AG04450 (cell line): ENCODE results near the gene COASY. TPM values are rescaled to one million over a fixed set of nuclear protein-coding genes. Genes with fewer than 3 reads are reported as not detected.

Experiments
- CTCF ChIA-PET: fragments of 300-600, 350-600 bp; formaldehyde crosslinking; extraction: SDS; loops from one replicate; lab custom pipeline; 2022; ENCODE audit warnings: antibody characterized with exemption, inconsistent platforms; lab: Charles Lee
- POLR2A ChIA-PET: fragments of 350-600 bp; formaldehyde crosslinking; extraction: SDS; loops from one replicate; lab custom pipeline; 2021; ENCODE audit warnings: antibody characterized with exemption, inconsistent platforms; lab: Yijun Ruan, JAX
- DNase-seq: peaks from one replicate; pipeline ENCODE4 v3.0.0-alpha.2; 2011; ENCODE audit warnings: low read depth, low spot score
- H3K27ac ChIP-seq: one replicate; pipeline ENCODE4 v1.5.1; 2012; ENCODE audit warnings: low read depth, low read length, control low read depth
- H3K27me3 ChIP-seq: one replicate; pipeline ENCODE4 v1.6.0; 2012; ENCODE audit warnings: low read length; ENCODE audit not compliant: control insufficient read depth, insufficient read depth
- H3K4me3 ChIP-seq: 2 replicates; pipeline ENCODE4 v1.5.1; 2011; ENCODE audit warnings: mild to moderate bottlenecking, low read depth, low read length, control low read depth
- H3K9me3 ChIP-seq: 2 replicates; pipeline ENCODE4 v1.5.1; 2012; ENCODE audit warnings: low read length; ENCODE audit not compliant: control insufficient read depth, insufficient read depth
- CTCF ChIP-seq: IDR thresholded peaks from 2 replicates; pipeline ENCODE4 v1.5.1; 2011; ENCODE audit warnings: low read depth, low read length, control low read depth, inconsistent platforms
- polyA plus RNA-seq: library from polyadenylated mRNA; depleted of rRNA; stranded (reverse); fragments of >200 nt; gene quantifications from 2 replicates; pipeline ENCODE4 v1.2.3, GENCODE V29; 2011

The COASY gene
- polyA plus RNA-seq, 1 experiment, result 29.4 TPM

- no peaks in the 10 kb centered on the region for H3K9me3 ChIP-seq
- ChIA-PET POLR2A (no interaction called here), CTCF (interaction anchor here (0.5 kb wide), 1 partner anchor 114 kb away, joined by 3 read pairs; no protein-coding TSS in a partner anchor)
- DNase-seq, result no peak
- H3K27me3 ChIP-seq, result no peaks in the 10 kb centered on the region
- H3K27ac ChIP-seq, result no peak overlapping the region
- H3K4me3 ChIP-seq, result no peak overlapping the region
- no peak for TF ChIP-seq CTCF
Measured at GRCh38 chr17:42529061-42529460, 32.9 kb upstream of the COASY start.

- Histone ChIP-seq H3K4me3 (no peak overlapping the region), H3K27ac (no peak overlapping the region), H3K9me3 (no peaks in the 10 kb centered on the region), H3K27me3 (no peaks in the 10 kb centered on the region)
- ChIA-PET POLR2A (interaction anchor here (0.6 kb wide), 2 partner anchors 246 to 268 kb away, joined by 3 to 5 read pairs; no protein-coding TSS in a partner anchor), CTCF (interaction anchor here (0.9 kb wide), 1 partner anchor 209 kb away, joined by 4 read pairs; no protein-coding TSS in a partner anchor)
- no peak for TF ChIP-seq CTCF
- DNase-seq, result no peak
Measured at GRCh38 chr17:42530952-42531454, 30.9 kb upstream of the COASY start.

GRCh38 chr17:42531455-42532354, 30.2 kb upstream of the COASY start:
- POLR2A ChIA-PET, result no interaction called here
- CTCF ChIA-PET, result interaction anchor here (0.6 to 0.8 kb wide), 2 partner anchors 14 to 50 kb away, joined by 3 read pairs; no protein-coding TSS in a partner anchor
- no peak overlapping the region for H3K27ac ChIP-seq
- H3K27me3 ChIP-seq, result no peaks in the 10 kb centered on the region
- DNase-seq, result no peak
- TF ChIP-seq CTCF, result peak; percentile 36
- H3K9me3 ChIP-seq, result no peaks in the 10 kb centered on the region
- H3K4me3 ChIP-seq, result peak overlapping the region; percentile 50

GRCh38 chr17:42535155-42536047, 26.5 kb upstream of the COASY start:
- peak overlapping the region; percentile 70 for H3K27ac ChIP-seq
- no peaks in the 10 kb centered on the region; the same call in 1 of the 2 replicates for H3K9me3 ChIP-seq
- CTCF ChIA-PET, result interaction anchor here (0.6 to 1.8 kb wide), 2 partner anchors 18 to 312 kb away, joined by 3 to 6 read pairs; no protein-coding TSS in a partner anchor
- POLR2A ChIA-PET, result interaction anchor here (0.5 to 2.2 kb wide), 9 partner anchors 8 to 486 kb away, joined by 3 to 17 read pairs (median 5); partner anchors contain the start of genes CAVIN1 and MLX
- no peaks in the 10 kb centered on the region for H3K27me3 ChIP-seq
- no peak for DNase-seq
- TF ChIP-seq CTCF, result no peak
- peak overlapping the region; percentile 69 for H3K4me3 ChIP-seq
